Measurements from ENCODE around the gene DYRK2. TPM values are rescaled to one million over a fixed set of nuclear protein-coding genes. Genes with fewer than 3 reads are reported as not detected.

DYRK2 gene
- total RNA-seq, 4 donors from 2014 or later: 26.9 to 147 (median 96.6) TPM

DNA sequence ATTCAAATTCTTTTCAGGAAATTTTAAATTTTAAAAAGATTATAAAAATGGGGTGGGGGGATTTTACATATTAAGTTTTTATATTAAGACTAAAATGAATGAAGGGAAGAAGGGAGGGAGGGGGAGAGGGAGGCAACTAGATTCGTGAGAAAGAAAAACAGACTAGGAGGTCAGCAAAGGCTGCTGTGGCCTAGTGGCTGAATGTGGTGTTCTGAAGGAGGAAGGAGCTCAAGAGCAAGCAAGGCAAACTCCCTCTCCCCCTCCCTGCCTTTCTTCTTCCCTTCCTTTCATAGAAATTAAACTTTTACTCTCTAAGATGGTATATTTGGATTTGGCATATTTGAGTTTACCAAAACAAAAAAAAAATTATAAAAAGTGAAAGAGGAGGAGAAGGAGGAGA lies 18.1 kb downstream of the DYRK2 start:
- H3K36me3 ChIP-seq: no peaks in the 10 kb centered on the region
- no peak overlapping the region for H3K4me3 ChIP-seq
- peaks cover 6 to 51% (median 10%) of the 10 kb centered on the region in 4 donors for H3K4me1 ChIP-seq
- 48 to 67% methylated on average over 1 of the region's 1 CpG for WGBS, 2 donors (ENCODE audit: low coverage in 1 of 2)
- in situ Hi-C loops (cut with MboI; ENCODE audit: low pct_ligation_motif_present in 1 of 4, low pct_unique_long_range_greater_than_20kb in 1 of 4, low sequenced_read_pairs in 3 of 4): loop anchor here in 2 of 4 donors (25.0 kb wide), 1 partner anchor 271 kb away; no protein-coding TSS in a partner anchor
- H3K27me3 ChIP-seq: no peaks in the 10 kb centered on the region
- intact Hi-C loops (cut with DNase I; ENCODE audit: low total_unique reads): no loop called here
- H3K9me3 ChIP-seq: no peaks in the 10 kb centered on the region
- H3K27ac ChIP-seq: peak overlapping the region in 3 of 4 donors; percentile 25 to 58 (median 50)
- TF ChIP-seq, protein P1, sequence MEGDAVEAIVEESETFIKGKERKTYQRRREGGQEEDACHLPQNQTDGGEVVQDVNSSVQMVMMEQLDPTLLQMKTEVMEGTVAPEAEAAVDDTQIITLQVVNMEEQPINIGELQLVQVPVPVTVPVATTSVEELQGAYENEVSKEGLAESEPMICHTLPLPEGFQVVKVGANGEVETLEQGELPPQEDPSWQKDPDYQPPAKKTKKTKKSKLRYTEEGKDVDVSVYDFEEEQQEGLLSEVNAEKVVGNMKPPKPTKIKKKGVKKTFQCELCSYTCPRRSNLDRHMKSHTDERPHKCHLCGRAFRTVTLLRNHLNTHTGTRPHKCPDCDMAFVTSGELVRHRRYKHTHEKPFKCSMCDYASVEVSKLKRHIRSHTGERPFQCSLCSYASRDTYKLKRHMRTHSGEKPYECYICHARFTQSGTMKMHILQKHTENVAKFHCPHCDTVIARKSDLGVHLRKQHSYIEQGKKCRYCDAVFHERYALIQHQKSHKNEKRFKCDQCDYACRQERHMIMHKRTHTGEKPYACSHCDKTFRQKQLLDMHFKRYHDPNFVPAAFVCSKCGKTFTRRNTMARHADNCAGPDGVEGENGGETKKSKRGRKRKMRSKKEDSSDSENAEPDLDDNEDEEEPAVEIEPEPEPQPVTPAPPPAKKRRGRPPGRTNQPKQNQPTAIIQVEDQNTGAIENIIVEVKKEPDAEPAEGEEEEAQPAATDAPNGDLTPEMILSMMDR (IDR thresholded peaks at IDR 0.05): no peak
- no peak for TF ChIP-seq EP300 (IDR thresholded peaks at IDR 0.05; ENCODE audit: low read depth)
- no peak for TF ChIP-seq POLR2AphosphoS5 (IDR thresholded peaks at IDR 0.05)
- TF ChIP-seq POLR2A (IDR thresholded peaks at IDR 0.05): no peak
- DNase-seq: no peak

DNA sequence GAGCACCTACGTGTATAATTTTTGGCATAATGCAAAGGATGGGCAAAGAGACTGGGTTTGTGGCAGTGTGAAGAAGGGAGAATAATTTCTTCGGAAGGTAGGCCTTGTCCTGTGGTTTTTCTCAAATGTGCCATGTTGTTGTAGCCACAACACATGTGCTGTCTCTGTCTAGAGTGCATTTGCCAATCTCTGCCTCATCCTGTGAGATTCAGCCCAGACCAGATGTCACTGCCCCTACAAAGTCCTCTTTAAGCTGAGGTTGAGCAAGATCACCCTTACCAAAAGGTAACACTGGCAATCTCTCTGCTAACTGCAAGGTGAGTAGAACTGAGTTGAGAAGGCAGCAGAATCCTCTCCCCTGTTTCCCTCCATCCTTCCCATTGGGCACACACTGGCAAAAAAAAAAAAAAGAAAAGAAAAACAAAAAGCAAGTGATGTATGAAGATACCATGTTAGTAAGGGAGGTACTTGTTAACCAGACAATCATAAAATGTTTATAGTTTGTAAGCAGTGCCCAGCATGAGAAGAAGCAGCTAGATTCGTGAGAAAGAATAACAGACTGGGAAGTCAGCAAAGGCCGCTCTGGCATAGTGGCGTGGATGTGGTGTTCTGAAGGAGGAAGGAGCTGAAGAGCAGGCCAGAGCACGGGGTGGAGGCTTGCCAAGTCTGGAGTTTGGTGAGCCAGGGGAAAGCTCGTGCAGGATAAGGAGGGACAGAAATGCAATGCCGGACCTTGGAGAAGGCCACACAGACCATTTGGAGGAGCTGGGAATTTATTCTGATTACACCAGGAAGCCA lies 18.9 kb downstream of the DYRK2 start:
- intact Hi-C loops (cut with DNase I; ENCODE audit: low total_unique reads): no loop called here
- peak; percentile 48 for DNase-seq
- TF ChIP-seq EP300 (IDR thresholded peaks at IDR 0.05; ENCODE audit: low read depth): no peak
- TF ChIP-seq POLR2AphosphoS5 (IDR thresholded peaks at IDR 0.05): peak in 2 of 3 donors; percentile 11 to 14
- Histone ChIP-seq H3K27me3 (no peaks in the 10 kb centered on the region), H3K36me3 (no peaks in the 10 kb centered on the region), H3K4me1 (peaks cover 5 to 45% (median 10%) of the 10 kb centered on the region in 4 donors), H3K4me3 (no peak overlapping the region), H3K9me3 (no peaks in the 10 kb centered on the region), H3K27ac (peak overlapping the region in 3 of 4 donors; percentile 25 to 58 (median 50))
- in situ Hi-C loops (cut with MboI; ENCODE audit: low pct_ligation_motif_present in 1 of 4, low pct_unique_long_range_greater_than_20kb in 1 of 4, low sequenced_read_pairs in 3 of 4): loop anchor here in 2 of 4 donors (25.0 kb wide), 1 partner anchor 270 kb away; no protein-coding TSS in a partner anchor
- WGBS, 2 donors (ENCODE audit: low coverage in 1 of 2): 67 to 72% methylated on average over 7 to 8 of the region's 8 CpGs

- H3K27me3 ChIP-seq: no peaks in the 10 kb centered on the region
- intact Hi-C loops (cut with DNase I; ENCODE audit: low total_unique reads) (no loop called here), in situ Hi-C loops (cut with MboI; ENCODE audit: low pct_ligation_motif_present in 1 of 4, low pct_unique_long_range_greater_than_20kb in 1 of 4, low sequenced_read_pairs in 3 of 4) (loop anchor here in 2 of 4 donors (25.0 kb wide), 1 partner anchor 268 kb away; no protein-coding TSS in a partner anchor)
- no peak overlapping the region for H3K4me3 ChIP-seq
- H3K36me3 ChIP-seq: no peaks in the 10 kb centered on the region
- peaks cover 0 to 32% (median 2%) of the 10 kb centered on the region in 4 donors for H3K4me1 ChIP-seq
- H3K9me3 ChIP-seq: peaks cover 0 to 3% of the 10 kb centered on the region in 2 donors
- no peak overlapping the region for H3K27ac ChIP-seq
- no peak for DNase-seq
- 90 to 94% methylated on average over 6 of the region's 6 CpGs for WGBS, 2 donors (ENCODE audit: low coverage in 1 of 2)
- TF ChIP-seq, protein P1 (IDR thresholded peaks at IDR 0.05): no peak
- TF ChIP-seq POLR2AphosphoS5 (IDR thresholded peaks at IDR 0.05) (no peak), POLR2A (IDR thresholded peaks at IDR 0.05) (no peak), EP300 (IDR thresholded peaks at IDR 0.05; ENCODE audit: low read depth) (no peak)
Measured at GRCh38 chr12:67669217-67669933, 20.8 kb downstream of the DYRK2 start.

DNA sequence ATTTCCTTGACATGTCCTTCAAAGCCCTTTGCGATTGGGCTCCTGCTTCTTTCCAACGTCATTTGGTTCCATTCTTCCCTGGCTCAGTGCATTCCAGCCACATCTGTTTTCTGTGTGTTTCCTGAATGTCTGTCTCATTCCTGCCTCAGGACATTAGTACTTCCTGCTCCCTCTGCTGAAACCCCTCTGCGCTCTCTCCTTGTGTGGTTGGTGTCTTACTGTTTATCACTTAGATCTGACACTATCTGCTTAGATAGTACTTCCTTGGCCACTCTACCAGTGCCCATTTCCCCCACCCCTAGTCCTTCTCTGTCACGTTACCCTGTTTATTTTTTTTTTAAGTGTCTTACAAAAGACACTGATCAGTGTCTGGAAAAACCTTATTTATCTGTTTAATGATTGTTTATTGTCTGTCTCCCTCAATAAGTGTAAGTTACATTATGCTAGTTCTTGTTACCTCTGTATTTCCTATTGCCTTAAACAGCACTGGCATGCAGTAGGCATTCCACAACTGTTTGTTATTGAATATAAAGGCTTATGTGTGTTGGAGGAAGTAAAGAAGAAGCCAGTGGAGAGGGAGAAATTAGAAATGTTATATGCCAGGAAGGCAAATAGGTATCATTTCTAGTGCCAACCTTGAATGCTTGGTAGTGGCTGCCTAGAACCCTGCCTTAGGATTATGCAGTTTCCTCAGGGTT lies 21.5 kb downstream of the DYRK2 start:
- H3K27ac ChIP-seq: no peak overlapping the region
- intact Hi-C loops (cut with DNase I; ENCODE audit: low total_unique reads): no loop called here
- peaks cover 0 to 31% (median 2%) of the 10 kb centered on the region in 4 donors for H3K4me1 ChIP-seq
- H3K4me3 ChIP-seq: no peak overlapping the region
- H3K27me3 ChIP-seq: no peaks in the 10 kb centered on the region
- no peaks in the 10 kb centered on the region for H3K36me3 ChIP-seq
- peaks cover 0 to 3% of the 10 kb centered on the region in 2 donors for H3K9me3 ChIP-seq
- TF ChIP-seq POLR2AphosphoS5 (IDR thresholded peaks at IDR 0.05) (no peak), EP300 (IDR thresholded peaks at IDR 0.05; ENCODE audit: low read depth) (no peak), POLR2A (IDR thresholded peaks at IDR 0.05) (no peak)
- TF ChIP-seq, protein P1 (IDR thresholded peaks at IDR 0.05): no peak
- in situ Hi-C loops (cut with MboI; ENCODE audit: low pct_ligation_motif_present in 1 of 4, low pct_unique_long_range_greater_than_20kb in 1 of 4, low sequenced_read_pairs in 3 of 4): loop anchor here in 2 of 4 donors (25.0 kb wide), 1 partner anchor 267 kb away; no protein-coding TSS in a partner anchor
- no peak for DNase-seq
- WGBS, 2 donors (ENCODE audit: low coverage in 1 of 2): 80 to 85% methylated on average over 4 of the region's 4 CpGs

Measured in transverse colon (tissue), 4 donors.